Stimulated activated CD4-positive, alpha-beta T cell treated with anti-CD3 and anti-CD28 coated beads, Interleukin-12 subunit alpha, Interleukin-12 subunit beta, amount 100 ng/mL, for 4 hours (primary cell): ENCODE results near the gene HRAS.
A peak's percentile ranks its signal among the peaks of the same experiment; 100 is the strongest.
"Not testable (repeated sequence)": the region's sequence is repeated elsewhere in the genome, so short reads cannot be mapped to it uniquely, and the experiment has no call there.

ENCODE experiments used
- DNase-seq: peaks from one replicate; pipeline ENCODE4 v3.0.0-alpha.2; 2020

HRAS gene

GRCh38 chr11:535519-536454, at the start of gene HRAS:
Gene HRAS (minus strand): TSS chr11:535576.
- peak; percentile 95 for DNase-seq

DNA sequence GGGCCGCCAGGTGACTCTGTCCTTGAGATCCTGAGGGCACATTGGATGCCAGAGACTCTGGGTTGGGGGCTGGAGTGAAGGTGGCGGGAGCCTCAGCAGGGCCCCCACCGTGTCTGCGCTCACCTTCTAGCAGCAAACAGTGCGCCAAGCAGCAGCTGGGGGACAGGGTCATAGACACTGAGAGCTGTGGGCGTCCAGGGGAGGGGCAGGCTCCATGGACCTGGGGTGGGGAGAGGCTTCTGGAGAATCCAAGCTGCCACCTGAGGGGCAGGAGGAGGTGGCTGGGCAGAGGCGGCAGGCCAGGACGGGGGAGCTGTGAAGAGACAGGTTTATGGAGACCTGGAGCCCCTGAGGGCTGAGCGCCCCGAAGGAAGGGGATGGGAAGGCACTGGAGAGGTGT, 48.9 kb upstream of the HRAS start:
- no peak for DNase-seq

DNA sequence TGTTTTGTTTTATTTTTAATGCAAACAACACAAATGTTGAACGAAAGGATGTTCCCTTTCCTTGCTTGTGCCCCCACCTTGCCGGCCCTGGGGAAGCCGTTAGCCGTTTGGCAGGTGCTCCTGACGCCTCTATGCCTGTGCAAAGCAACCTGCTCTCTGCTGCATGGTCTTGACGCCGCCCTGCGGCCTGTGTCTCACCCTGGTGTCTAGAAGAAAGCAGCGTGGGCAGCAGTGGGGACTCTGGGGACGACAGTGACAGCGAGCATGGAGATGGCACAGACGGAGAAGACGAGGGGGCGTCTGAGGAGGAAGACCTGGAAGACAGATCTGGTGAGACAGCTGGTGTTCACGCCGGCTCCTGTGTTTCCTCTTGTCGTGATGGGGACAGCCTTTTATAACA, 46.4 kb upstream of the HRAS start:
- no peak for DNase-seq

GRCh38 chr11:581342-581741, 46.0 kb upstream of the HRAS start:
- DNase-seq: no peak

DNA sequence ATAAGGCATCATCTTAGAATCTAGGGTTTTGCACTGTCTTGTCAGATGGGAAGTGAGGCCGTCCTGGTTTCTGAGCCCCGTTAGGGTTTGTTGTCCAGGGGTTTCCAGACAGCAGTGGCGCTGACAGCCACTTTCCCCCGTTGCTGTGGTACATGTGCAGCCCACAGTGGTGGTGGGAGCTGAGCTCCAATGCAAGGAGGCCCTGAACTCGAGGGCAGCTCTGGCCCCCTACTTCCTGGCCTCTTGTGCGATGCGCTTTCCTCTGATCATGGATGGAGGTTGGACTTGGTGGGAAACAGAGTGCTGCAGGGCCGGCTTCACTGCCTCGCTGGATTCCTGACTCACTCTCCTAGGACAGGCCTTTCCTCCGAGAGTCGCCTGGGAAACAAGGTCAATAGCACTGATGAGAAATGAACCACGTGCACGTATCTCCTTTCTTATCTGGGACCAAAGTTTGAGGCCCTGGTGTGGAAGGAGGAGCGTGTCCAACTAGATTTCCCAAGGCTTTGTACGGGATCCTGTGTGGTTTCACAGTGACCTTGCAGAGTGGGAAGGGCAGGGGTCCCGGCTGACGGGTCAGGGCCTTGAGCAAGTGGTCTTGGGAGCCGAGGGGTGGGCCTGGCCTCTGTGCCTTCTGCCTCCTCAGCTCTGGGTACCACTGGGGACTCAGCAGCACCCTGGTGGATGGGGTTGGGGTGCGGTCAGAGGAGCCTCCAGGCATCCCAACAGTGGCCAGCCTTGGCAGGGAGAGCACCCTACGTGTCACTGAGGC, 44.6 kb upstream of the HRAS start:
- no peak for DNase-seq

GRCh38 chr11:578276-579035, 43.1 kb upstream of the HRAS start:
- DNase-seq: no peak

- DNase-seq: no peak
These were observed 42.2 kb upstream of the HRAS start for GRCh38 chr11:577611-577894.

GRCh38 chr11:576811-577610, 41.6 kb upstream of the HRAS start:
- no peak for DNase-seq

GRCh38 chr11:575996-576768, 40.8 kb upstream of the HRAS start, which contains the start of gene PHRF1:
Gene PHRF1 (plus strand): TSS chr11:576470. CDS start chr11:581513, 5,043 bp downstream.
- DNase-seq: peak; percentile 93

DNA sequence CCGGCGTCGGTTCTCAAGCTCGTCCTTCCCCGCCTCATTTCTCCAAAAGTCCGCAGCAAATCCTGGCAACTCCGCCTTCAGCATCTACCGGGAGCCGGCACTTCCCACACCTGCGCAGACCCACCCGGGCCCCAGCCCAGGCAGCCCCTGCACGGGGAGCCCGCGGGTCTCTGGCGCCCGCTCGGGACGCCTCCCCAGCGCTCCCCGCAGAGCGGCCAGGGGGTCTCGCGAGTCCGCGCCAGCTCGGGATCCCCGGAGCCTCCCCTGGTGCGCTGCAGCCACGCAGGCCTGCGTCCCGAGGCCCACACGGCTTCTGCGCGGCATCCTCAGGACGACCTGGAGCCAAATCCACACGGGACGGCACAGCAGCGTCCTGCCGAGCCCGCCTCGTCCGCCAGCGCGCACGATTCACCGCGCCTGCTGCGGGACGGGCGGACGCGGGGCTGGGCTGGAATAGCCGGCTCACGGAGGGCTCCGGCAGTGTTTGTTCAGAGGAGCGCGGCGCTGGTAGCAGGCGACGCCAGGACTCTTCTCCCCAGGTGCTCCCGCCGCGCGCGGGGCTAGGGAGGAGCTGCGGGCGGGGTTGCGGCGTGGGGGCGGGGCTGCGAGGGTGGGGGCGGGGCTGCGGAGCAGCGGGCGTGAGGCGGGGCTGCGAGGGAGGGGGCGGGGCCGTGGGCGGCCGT, 40.1 kb upstream of the HRAS start:
- DNase-seq: no peak

DNA sequence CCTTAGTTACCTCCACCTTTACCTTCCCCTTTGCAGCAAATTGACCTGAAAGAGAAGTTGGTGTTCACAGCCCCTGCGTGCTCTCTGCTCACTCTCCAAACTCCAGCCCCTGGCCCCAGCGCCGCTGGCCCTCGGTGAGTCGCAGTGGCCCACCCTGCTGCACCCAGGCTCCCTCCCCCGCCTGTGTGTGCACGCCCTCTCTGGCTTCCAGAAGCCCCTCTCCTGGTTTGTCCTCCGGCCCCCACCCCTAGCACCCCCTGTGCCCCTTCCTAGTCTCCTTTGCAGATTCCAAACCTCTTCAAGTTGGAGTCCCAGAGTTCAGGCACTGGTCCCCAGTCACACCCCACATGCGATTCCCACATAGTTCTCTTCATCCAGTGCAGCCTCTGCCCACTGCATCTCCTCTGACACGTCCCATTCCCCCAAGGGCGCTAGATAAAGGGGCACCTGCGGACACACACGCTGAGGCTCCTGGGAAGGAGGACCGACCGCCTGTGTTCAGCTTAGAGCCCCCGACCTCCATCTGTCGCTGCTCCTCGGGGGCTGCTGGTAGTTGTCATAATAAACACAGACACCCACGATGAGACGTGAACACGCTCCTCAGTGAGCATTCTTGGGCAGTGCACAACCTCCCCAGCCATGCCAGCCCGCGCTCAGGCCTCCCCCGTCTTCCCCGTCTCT, 39.4 kb upstream of the HRAS start:
- DNase-seq: no peak

- DNase-seq: not testable (repeated sequence)
These were observed 38.7 kb upstream of the HRAS start for GRCh38 chr11:574031-574570.

- DNase-seq: no peak
These were observed 37.9 kb upstream of the HRAS start for GRCh38 chr11:573146-573759.

DNA sequence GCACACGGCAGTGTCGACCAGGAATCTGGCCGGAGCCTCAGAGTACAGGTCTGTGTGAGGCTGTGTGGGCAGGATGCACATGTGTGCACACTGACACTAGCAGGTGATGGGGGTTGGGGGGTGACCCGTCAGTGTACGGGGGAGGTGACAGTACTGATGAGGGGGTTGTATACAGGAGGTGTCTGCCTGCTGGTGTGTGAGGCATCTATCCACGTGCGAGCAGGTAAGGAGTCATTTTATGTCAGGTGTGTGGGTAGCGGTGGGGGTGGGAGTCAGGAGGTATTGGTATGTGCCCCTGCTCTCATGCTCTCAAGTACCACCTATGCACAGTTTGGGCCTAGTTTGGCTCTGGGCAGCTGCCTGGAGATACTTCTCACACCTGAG, 36.4 kb upstream of the HRAS start:
- no peak for DNase-seq

DNA sequence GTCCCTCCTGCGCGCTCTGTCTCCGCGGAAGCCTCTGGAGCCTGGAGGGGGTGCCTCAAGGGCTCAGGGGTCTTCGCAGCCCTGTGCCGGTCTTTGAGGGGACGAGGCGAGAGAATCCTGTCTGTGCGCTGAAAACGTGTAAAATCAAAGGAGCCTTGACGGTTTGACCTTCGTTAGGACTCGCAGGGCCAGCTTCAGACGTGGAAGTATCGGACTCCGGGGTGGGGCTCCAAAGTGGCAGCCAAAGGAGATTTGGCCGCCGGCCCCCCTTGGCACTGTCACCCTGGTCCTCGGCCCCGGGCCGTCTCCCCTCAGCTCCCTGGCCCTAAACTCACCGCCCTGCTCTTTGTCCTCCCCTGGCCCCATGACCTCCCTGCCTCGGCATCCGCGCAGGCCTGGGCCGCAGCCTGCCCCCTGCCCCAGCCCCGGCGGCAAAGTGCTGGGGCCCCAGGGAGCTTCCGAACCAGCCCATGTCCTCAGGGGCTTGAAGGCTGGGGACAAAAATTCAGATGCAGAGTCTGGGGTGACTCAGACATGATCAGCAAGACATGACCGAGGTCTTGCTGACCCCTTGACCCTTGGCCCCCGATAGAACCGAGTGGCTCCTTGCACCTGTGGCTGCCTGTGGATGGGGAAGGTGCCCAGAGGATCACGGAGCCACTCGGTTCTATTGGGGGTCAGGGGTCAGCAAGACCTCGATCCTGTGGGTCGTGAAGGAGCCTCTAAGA, 33.9 kb upstream of the HRAS start:
- no peak for DNase-seq

DNA sequence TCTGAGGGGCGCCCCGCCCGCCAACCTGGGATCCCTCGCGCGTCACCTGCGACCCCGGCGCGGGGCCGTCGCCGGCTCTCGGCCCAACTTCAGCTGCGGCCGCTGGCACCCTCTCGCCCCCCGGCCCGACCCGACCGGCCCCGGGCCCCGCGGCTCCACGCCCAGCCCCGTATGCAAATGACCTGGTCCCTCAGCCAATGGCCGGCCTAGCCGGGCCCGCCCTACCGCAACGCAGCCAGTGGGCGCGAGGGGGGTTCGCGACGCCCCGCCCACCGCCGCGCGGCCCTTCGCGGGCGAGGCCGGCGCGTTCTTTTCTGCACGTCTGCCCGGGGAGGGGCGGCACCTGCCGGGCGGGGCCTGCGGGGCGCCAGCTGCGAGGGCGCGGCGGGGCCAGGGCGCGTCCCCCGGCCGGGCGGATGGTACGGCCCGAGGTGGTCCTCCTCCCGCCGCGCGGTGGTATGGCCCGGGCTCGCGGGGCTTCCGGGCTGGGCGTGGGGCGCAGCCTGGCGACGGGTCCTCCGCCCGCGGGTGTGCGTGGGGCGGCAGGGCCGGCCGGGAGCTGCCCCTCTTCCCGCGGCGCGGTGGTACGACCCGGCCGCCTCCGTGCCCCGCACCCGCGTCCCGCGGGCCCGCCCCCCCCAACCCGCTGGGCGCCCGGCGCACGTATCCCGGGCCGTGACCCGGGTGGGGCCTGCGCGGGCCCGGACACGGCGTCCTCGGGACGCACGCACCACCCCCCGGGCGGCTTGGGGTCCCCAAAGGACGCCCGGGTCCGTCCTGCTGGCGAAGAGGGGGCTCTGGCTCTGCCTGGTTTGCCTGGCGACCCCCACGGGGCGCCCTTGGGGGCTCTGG, 33.2 kb upstream of the HRAS start:
- peak; percentile 84 for DNase-seq

GRCh38 chr11:567629-568292, 32.4 kb upstream of the HRAS start:
- DNase-seq: no peak
